GM12892 (cell line): ENCODE measurements around the gene ASB8.

Experiments used
- POLR2A ChIP-seq: IDR thresholded peaks from 2 replicates; pipeline ENCODE4 v1.6.1; 2011; ENCODE audit warnings: low read depth, low read length, control low read depth
- TAF1 ChIP-seq: IDR thresholded peaks from 2 replicates; pipeline ENCODE4 v1.6.1; 2011; ENCODE audit warnings: low read depth, mild to moderate bottlenecking, control low read depth, low read length, borderline replicate concordance

DNA sequence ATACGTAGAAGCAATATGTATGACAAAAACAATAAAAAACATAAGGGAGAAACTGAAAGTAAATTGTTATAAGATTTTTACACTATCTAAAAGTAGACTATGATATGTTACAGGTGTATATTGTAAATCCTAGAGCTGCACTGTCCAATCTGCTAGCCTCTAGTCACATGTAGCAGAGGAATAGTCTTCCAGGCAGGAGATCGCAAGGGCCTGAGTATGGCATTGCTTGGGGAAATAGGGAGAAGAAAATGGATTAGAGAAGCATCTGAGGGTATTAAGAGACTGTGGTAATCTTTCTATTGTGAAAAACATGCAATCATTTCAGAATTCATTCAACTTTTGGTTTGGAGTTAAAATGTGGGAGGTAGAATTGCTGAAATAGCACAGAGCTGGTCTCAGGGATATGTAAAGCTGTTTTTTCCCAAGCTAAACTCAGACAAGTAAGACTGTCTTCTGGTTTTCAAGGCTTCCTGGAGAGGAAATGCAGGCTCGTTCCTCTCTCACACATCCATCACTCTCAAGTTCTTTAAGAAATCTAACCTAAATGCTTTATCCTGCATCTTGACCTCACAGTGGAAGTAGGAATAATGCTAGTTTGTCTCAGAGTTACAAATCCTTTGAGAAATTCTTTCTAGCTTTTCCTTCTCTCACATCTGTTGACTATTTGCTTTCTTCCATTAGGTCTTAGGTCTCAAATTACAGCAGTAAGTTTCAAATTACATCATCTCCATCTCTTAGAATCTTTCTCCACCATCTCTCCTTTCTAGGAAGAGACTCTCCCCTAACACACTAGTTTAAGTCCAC, 18.5 kb upstream of the ASB8 start:
- TF ChIP-seq POLR2A (no peak), TAF1 (no peak)
